ENCODE results near the gene RENBP.

DNA sequence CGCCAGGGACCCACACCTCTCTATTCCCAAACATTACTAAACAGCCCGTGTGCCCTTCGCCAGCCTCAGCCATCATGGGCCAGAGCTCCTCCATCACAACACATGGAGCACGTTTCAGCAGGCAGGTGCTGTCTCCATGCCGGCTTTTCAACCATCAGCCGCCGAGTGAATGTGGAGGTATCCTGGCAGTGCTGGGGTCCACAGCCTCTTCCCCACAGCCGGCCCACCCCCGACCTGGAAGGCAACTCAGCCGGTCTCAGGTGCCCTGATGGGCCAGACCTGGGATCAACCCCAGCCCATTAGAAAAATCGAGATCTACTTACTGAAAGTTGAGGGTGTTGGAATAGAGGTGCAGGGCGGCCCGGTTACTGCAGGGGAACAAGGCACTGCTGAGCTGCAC, 12.7 kb downstream of the RENBP start:
- TF ChIP-seq, protein P1, sequence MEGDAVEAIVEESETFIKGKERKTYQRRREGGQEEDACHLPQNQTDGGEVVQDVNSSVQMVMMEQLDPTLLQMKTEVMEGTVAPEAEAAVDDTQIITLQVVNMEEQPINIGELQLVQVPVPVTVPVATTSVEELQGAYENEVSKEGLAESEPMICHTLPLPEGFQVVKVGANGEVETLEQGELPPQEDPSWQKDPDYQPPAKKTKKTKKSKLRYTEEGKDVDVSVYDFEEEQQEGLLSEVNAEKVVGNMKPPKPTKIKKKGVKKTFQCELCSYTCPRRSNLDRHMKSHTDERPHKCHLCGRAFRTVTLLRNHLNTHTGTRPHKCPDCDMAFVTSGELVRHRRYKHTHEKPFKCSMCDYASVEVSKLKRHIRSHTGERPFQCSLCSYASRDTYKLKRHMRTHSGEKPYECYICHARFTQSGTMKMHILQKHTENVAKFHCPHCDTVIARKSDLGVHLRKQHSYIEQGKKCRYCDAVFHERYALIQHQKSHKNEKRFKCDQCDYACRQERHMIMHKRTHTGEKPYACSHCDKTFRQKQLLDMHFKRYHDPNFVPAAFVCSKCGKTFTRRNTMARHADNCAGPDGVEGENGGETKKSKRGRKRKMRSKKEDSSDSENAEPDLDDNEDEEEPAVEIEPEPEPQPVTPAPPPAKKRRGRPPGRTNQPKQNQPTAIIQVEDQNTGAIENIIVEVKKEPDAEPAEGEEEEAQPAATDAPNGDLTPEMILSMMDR (conservative IDR thresholded peaks at IDR 0.05; ENCODE audit: low read depth, low read length): no peak
- TF ChIP-seq EZH2 (IDR thresholded peaks at IDR 0.05; ENCODE audit: borderline replicate concordance, low read depth, low read length, poor library complexity, severe bottlenecking): no peak

Data from A673 (cell line).